ENCODE measurements around the gene ZSWIM4. TPM values are rescaled to one million over a fixed set of nuclear protein-coding genes. Genes with fewer than 3 reads are reported as not detected.

The ZSWIM4 gene
- total and polyA plus RNA-seq, 2 of the 4 experiments (the other 2 are of a cell fraction) = 2.2 to 6.2 TPM

DNA sequence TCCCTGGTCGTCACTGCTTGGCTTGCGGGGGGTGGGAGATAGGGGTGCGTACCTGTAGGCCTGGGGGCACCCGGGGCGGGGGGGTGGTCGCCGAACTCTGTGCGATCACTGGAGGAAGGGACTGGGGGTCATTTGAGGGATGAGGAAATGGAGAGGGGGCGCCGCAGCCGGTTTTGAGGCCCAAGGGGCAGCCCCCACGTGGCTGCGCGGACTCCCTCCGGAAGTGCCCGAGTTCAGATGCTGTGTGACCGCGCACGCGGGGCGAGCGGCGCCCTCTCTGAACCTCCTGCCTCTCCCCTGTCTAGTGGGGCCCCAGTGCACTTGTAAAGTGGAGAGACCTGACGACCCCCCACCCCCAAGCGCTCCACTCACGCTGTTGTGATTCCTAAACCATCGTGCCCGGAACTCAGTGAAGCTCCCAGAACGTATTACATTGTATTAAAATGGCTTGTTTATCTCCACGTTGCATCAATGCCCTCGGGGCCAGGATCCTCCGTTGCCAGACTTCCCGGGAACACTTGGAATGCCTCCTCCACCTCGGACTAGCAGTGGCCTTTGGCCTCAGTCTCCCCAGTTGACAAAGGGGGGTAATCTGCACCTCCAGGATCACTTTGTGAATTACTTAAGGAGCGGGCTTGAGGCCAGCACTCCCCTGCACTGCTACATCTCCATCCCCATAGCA, 78.7 kb downstream of the ZSWIM4 start:
- in situ Hi-C loops (cut with MboI; ENCODE audit: low sequenced_read_pairs) = loop anchor here (25.0 kb wide), 1 partner anchor 587 kb away; no protein-coding TSS in a partner anchor

More for the DNA sequence above, 78.7 kb downstream of the ZSWIM4 start:
- no peak overlapping the region for H2AK9ac ChIP-seq (replicated peaks; ENCODE audit: low read depth, low read length, poor library complexity)
- no TSS peak for BruUV-seq (replicated peaks)
- H2BK20ac ChIP-seq (ENCODE audit: low read depth, low read length) = no peak overlapping the region
- H4K5ac ChIP-seq (ENCODE audit: low read depth, low read length) = no peak overlapping the region
- no peaks in the 10 kb centered on the region for H4K20me1 ChIP-seq (ENCODE audit: insufficient read depth, low read length)
- no peak overlapping the region for H3K9ac ChIP-seq (ENCODE audit: low read depth, low read length)
- no peaks in the 10 kb centered on the region; the same call in 1 of the 2 replicates for H3K4me1 ChIP-seq (ENCODE audit: control insufficient read depth, insufficient read depth, low read length)
- ChIA-PET CTCF (no interaction called here), POLR2A (ENCODE audit: unreplicated experiment) (no interaction called here)
- H4K8ac ChIP-seq (ENCODE audit: low read depth in 2 of 2, low read length in 2 of 2) = no peak overlapping the region
- H2BK120ac ChIP-seq (ENCODE audit: low read depth, low read length) = no peak overlapping the region
- H3K18ac ChIP-seq (ENCODE audit: low read depth, low read length) = no peak overlapping the region
- no peaks in the 10 kb centered on the region for H3K36me3 ChIP-seq (ENCODE audit: control insufficient read depth, insufficient read depth, low read length)
- no peaks in the 10 kb centered on the region for H3K27me3 ChIP-seq (ENCODE audit: control insufficient read depth, insufficient read depth, low read length)
- no peak for ATAC-seq (ENCODE audit: low read depth)
- no peak overlapping the region for H3K4me3 ChIP-seq (ENCODE audit: insufficient read depth, low read depth, low read length)
- dilution Hi-C loops (cut with HindIII; ENCODE audit: low sequenced_read_pairs, unreplicated experiment) (no loop called here), intact Hi-C loops (cut with micrococcal nuclease) (no loop called here)
- 0 out of 4 replicates have a peak, but pooled peaks cover 0 to 3% of the 10 kb centered on the region in 2 experiments for H3K79me1 ChIP-seq (ENCODE audit: low read depth in 1 of 2, low read length in 2 of 2)
- H2BK5ac ChIP-seq (ENCODE audit: low read depth, low read length, poor library complexity, severe bottlenecking) = no peak overlapping the region
- no peak overlapping the region for H3K56ac ChIP-seq (ENCODE audit: extremely low read depth, insufficient read depth, low read length)
- no peak overlapping the region for H3K23ac ChIP-seq (ENCODE audit: low read depth, low read length)
- H3K14ac ChIP-seq (replicated peaks; ENCODE audit: low read depth, low read length) = no peak overlapping the region
- no peaks in the 10 kb centered on the region for H3K9me3 ChIP-seq (ENCODE audit: control insufficient read depth, insufficient read depth, low read length)
- H3K27ac ChIP-seq (ENCODE audit: insufficient read depth, low read length) = no peak overlapping the region
- no peak overlapping the region for H3K4me2 ChIP-seq (ENCODE audit: low read depth, low read length)
- H3K4ac ChIP-seq (ENCODE audit: low read depth, low read length) = no peak overlapping the region
- H2AK5ac ChIP-seq (ENCODE audit: low read depth, low read length) = no peak overlapping the region
- no peak for DNase-seq
- H2BK15ac ChIP-seq (ENCODE audit: low read depth, low read length) = no peak overlapping the region
- 0 out of 2 replicates have a peak, but pooled peaks cover 6% of the 10 kb centered on the region for H3K9me1 ChIP-seq (ENCODE audit: insufficient read depth, low read length)
- 55% methylated on average over 14 of the region's 35 CpGs; no CpG with 5 or more reads in 1 of the 2 experiments for WGBS, 2 experiments (ENCODE audit: extremely low coverage in 2 of 2, insufficient read length in 1 of 2)
- no peak for TF ChIP-seq NFE2L2 (IDR thresholded peaks at IDR 0.05; ENCODE audit: low read depth, low read length)
- TF ChIP-seq CEBPB (IDR thresholded peaks at IDR 0.05; ENCODE audit: low read depth, low read length) = no peak
- no peak for TF ChIP-seq CTCF (conservative IDR thresholded peaks at IDR 0.05; ENCODE audit: low read depth, low read length)
- no peak for TF ChIP-seq MAFK (IDR thresholded peaks at IDR 0.05; ENCODE audit: low read depth, low read length)
- no peak overlapping the region for H2AFZ ChIP-seq (replicated peaks; ENCODE audit: low read length, poor library complexity)
- H4K91ac ChIP-seq (ENCODE audit: insufficient read depth, low read depth, low read length) = no peak overlapping the region
